BE2C (cell line): ENCODE data around the gene TRMU.

Source experiments
- DNase-seq: peaks from one replicate; pipeline ENCODE4 v3.0.0-alpha.2; 2020
- H3K27me3 ChIP-seq: fragments of 250-450 bp; sonication (Bioruptor Pico); 2 replicates; pipeline ENCODE4 v1.5.1; 2020; ENCODE audit warnings: mild to moderate bottlenecking
- H3K36me3 ChIP-seq: fragments of 250-450 bp; sonication (Bioruptor Pico); 2 replicates; pipeline ENCODE4 v1.5.1; 2020; ENCODE audit warnings: mild to moderate bottlenecking
- H3K4me1 ChIP-seq: fragments of 250-450 bp; sonication (Bioruptor Pico); 2 replicates; pipeline ENCODE4 v1.5.1; 2020
- H3K4me3 ChIP-seq: 2 replicates; pipeline ENCODE4 v1.5.1; 2011; ENCODE audit warnings: low read depth, low read length
- H3K9me3 ChIP-seq: fragments of 250-450 bp; sonication (Bioruptor Pico); 2 replicates; pipeline ENCODE4 v1.5.1; 2020
- CTCF ChIP-seq: IDR thresholded peaks from 2 replicates; pipeline ENCODE4 v1.5.1; 2012; ENCODE audit warnings: mild to moderate bottlenecking, low read depth, low read length

TRMU gene

GRCh38 chr22:46360097-46360496 is 24.6 kb downstream of the TRMU start:
- TF ChIP-seq CTCF = no peak

GRCh38 chr22:46360891-46361290 is 25.4 kb downstream of the TRMU start:
- no peaks in the 10 kb centered on the region for H3K27me3 ChIP-seq
- no peak for DNase-seq
- H3K36me3 ChIP-seq = peaks cover 16% of the 10 kb centered on the region
- H3K4me3 ChIP-seq = no peak overlapping the region
- H3K4me1 ChIP-seq = peaks cover 10% of the 10 kb centered on the region
- no peak for TF ChIP-seq CTCF
- H3K9me3 ChIP-seq = no peaks in the 10 kb centered on the region

More at GRCh38 chr22:46360097-46360496, 24.6 kb downstream of the TRMU start:
- H3K36me3 ChIP-seq = peaks cover 23% of the 10 kb centered on the region
- no peak overlapping the region for H3K4me3 ChIP-seq
- no peaks in the 10 kb centered on the region for H3K9me3 ChIP-seq
- H3K27me3 ChIP-seq = no peaks in the 10 kb centered on the region
- H3K4me1 ChIP-seq = peaks cover 9% of the 10 kb centered on the region
- no peak for DNase-seq

GRCh38 chr22:46361826-46362202 is 26.3 kb downstream of the TRMU start:
- no peak for DNase-seq
- peaks cover 7% of the 10 kb centered on the region for H3K36me3 ChIP-seq
- no peaks in the 10 kb centered on the region for H3K27me3 ChIP-seq
- H3K4me1 ChIP-seq = peaks cover 10% of the 10 kb centered on the region
- no peak overlapping the region for H3K4me3 ChIP-seq
- H3K9me3 ChIP-seq = no peaks in the 10 kb centered on the region
- no peak for TF ChIP-seq CTCF

- no peak overlapping the region for H3K4me3 ChIP-seq
- no peak for TF ChIP-seq CTCF
- DNase-seq = no peak
Observed at GRCh38 chr22:46362203-46362933, 26.9 kb downstream of the TRMU start.

GRCh38 chr22:46362934-46363515 is 27.5 kb downstream of the TRMU start:
- H3K4me3 ChIP-seq = no peak overlapping the region
- peaks cover 10% of the 10 kb centered on the region for H3K4me1 ChIP-seq
- DNase-seq = no peak
- H3K36me3 ChIP-seq = 0 out of 2 replicates have a peak, but pooled peaks cover 2% of the 10 kb centered on the region
- no peaks in the 10 kb centered on the region for H3K27me3 ChIP-seq
- TF ChIP-seq CTCF = no peak
- H3K9me3 ChIP-seq = no peaks in the 10 kb centered on the region

More at GRCh38 chr22:46362203-46362933, 26.9 kb downstream of the TRMU start:
- H3K9me3 ChIP-seq = no peaks in the 10 kb centered on the region
- H3K4me1 ChIP-seq = peaks cover 10% of the 10 kb centered on the region
- no peaks in the 10 kb centered on the region for H3K27me3 ChIP-seq
- H3K36me3 ChIP-seq = peaks cover 3% of the 10 kb centered on the region
